ENCODE data around the gene TENM3. TPM values are rescaled to one million over a fixed set of nuclear protein-coding genes. Genes with fewer than 3 reads are reported as not detected.

TENM3 gene
- polyA plus RNA-seq, 1 of the 3 experiments (the other 2 are of a cell fraction): 10.4 TPM

DNA sequence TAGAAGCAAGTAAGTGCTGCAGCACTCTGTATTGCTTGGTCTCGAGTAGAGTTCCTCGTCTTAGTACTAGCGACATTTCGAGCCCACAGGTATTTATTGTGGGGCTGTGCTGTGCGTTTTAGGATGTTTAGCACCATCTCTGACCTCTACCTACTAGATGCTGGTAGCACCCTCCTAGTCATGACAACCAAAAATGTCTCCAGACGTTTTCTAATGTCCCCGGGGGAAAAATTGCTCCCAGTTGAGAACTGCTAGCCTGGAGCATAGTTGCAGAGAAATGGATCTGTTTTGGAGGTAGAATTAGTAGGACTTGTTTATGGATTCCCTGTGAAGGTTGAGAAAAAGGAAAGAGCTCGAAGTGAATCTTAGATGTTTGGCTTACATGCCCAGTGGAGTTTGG is 287.2 kb downstream of the TENM3 start:
- no peaks in the 10 kb centered on the region for H3K27me3 ChIP-seq (ENCODE audit: insufficient read depth)
- TF ChIP-seq TCF12 (IDR thresholded peaks at IDR 0.05) (no peak), POLR2AphosphoS5 (IDR thresholded peaks at IDR 0.05; ENCODE audit: low read depth, low read length) (no peak), NFIC (IDR thresholded peaks at IDR 0.05; ENCODE audit: borderline replicate concordance) (no peak), JUND (IDR thresholded peaks at IDR 0.05) (no peak), ELF1 (IDR thresholded peaks at IDR 0.05) (no peak), RAD21 (IDR thresholded peaks at IDR 0.05; ENCODE audit: low read length) (no peak), EZH2phosphoT487 (IDR thresholded peaks at IDR 0.05; ENCODE audit: borderline replicate concordance, low read depth) (no peak), FOXM1 (IDR thresholded peaks at IDR 0.05; ENCODE audit: low read depth) (no peak), USF2 (IDR thresholded peaks at IDR 0.05; ENCODE audit: borderline replicate concordance, low read depth, low read length) (no peak), MEF2A (IDR thresholded peaks at IDR 0.05; ENCODE audit: borderline replicate concordance, low read depth) (no peak), TAF1 (IDR thresholded peaks at IDR 0.05; ENCODE audit: borderline replicate concordance, low read depth, low read length) (no peak), RXRA (IDR thresholded peaks at IDR 0.05; ENCODE audit: borderline replicate concordance, low read depth) (no peak), RFX5 (IDR thresholded peaks at IDR 0.05; ENCODE audit: low read length) (no peak)
- TF ChIP-seq, protein P1, sequence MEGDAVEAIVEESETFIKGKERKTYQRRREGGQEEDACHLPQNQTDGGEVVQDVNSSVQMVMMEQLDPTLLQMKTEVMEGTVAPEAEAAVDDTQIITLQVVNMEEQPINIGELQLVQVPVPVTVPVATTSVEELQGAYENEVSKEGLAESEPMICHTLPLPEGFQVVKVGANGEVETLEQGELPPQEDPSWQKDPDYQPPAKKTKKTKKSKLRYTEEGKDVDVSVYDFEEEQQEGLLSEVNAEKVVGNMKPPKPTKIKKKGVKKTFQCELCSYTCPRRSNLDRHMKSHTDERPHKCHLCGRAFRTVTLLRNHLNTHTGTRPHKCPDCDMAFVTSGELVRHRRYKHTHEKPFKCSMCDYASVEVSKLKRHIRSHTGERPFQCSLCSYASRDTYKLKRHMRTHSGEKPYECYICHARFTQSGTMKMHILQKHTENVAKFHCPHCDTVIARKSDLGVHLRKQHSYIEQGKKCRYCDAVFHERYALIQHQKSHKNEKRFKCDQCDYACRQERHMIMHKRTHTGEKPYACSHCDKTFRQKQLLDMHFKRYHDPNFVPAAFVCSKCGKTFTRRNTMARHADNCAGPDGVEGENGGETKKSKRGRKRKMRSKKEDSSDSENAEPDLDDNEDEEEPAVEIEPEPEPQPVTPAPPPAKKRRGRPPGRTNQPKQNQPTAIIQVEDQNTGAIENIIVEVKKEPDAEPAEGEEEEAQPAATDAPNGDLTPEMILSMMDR (IDR thresholded peaks at IDR 0.05): no peak
- TF ChIP-seq, protein P2, sequence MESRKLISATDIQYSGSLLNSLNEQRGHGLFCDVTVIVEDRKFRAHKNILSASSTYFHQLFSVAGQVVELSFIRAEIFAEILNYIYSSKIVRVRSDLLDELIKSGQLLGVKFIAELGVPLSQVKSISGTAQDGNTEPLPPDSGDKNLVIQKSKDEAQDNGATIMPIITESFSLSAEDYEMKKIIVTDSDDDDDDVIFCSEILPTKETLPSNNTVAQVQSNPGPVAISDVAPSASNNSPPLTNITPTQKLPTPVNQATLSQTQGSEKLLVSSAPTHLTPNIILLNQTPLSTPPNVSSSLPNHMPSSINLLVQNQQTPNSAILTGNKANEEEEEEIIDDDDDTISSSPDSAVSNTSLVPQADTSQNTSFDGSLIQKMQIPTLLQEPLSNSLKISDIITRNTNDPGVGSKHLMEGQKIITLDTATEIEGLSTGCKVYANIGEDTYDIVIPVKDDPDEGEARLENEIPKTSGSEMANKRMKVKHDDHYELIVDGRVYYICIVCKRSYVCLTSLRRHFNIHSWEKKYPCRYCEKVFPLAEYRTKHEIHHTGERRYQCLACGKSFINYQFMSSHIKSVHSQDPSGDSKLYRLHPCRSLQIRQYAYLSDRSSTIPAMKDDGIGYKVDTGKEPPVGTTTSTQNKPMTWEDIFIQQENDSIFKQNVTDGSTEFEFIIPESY (IDR thresholded peaks at IDR 0.05; ENCODE audit: borderline replicate concordance, low read depth): no peak
- WGBS (ENCODE audit: low lambda C conversion rate): 85% methylated on average over 8 of the region's 8 CpGs
- CTCF ChIA-PET: interaction anchor here (0.8 to 1.1 kb wide), 2 partner anchors 12 to 24 kb away, joined by 3 read pairs; no protein-coding TSS in a partner anchor
- no peak overlapping the region for H3K4me2 ChIP-seq
- H3K4me3 ChIP-seq (ENCODE audit: low read depth in 2 of 2, low read length in 1 of 2): no peak overlapping the region
- H3K9me3 ChIP-seq: no peaks in the 10 kb centered on the region
- DNase-seq: no peak
- H3K9me2 ChIP-seq: no peaks in the 10 kb centered on the region
- H3K4me1 ChIP-seq (ENCODE audit: control insufficient read depth in 1 of 2, insufficient read depth in 2 of 2, low read depth in 1 of 2, low read length in 1 of 2): peaks cover 0 to 4% of the 10 kb centered on the region in 2 experiments; a peak in 1 of 4 replicates
- H3K79me2 ChIP-seq (ENCODE audit: insufficient read depth): no peaks in the 10 kb centered on the region; the same call in 1 of the 2 replicates
- H3K36me3 ChIP-seq (replicated peaks in 1 of 2; ENCODE audit: control insufficient read depth in 1 of 2, insufficient read depth in 2 of 2, low read length in 1 of 2): no peaks in the 10 kb centered on the region
- POLR2A ChIA-PET: no interaction called here
- H2AFZ ChIP-seq (ENCODE audit: low read depth): no peak overlapping the region
- no peaks in the 10 kb centered on the region for H4K20me1 ChIP-seq (ENCODE audit: insufficient read depth)
- H3K9ac ChIP-seq: no peak overlapping the region
- H3F3A ChIP-seq (replicated peaks; ENCODE audit: insufficient read depth): no peaks in the 10 kb centered on the region
- no peak overlapping the region for H3K27ac ChIP-seq (ENCODE audit: low read depth in 2 of 2, low read length in 1 of 2)
